Hindlimb muscle (tissue), 1 donor: ENCODE data around the gene CASR. TPM values are rescaled to one million over a fixed set of nuclear protein-coding genes. Genes with fewer than 3 reads are reported as not detected.
"Not testable (repeated sequence)": the region's sequence is repeated elsewhere in the genome, so short reads cannot be mapped to it uniquely, and the experiment has no call there.

Source experiments
- DNase-seq: peaks from one replicate; pipeline ENCODE4 v3.0.0-alpha.2; 2013
- polyA plus RNA-seq: library from polyadenylated mRNA; unstranded; fragments of 120-200 nt; gene quantifications from one replicate; pipeline ENCODE4 v1.2.1, GENCODE V29; 2013; ENCODE audit not compliant: insufficient read length

Gene CASR, protein sequence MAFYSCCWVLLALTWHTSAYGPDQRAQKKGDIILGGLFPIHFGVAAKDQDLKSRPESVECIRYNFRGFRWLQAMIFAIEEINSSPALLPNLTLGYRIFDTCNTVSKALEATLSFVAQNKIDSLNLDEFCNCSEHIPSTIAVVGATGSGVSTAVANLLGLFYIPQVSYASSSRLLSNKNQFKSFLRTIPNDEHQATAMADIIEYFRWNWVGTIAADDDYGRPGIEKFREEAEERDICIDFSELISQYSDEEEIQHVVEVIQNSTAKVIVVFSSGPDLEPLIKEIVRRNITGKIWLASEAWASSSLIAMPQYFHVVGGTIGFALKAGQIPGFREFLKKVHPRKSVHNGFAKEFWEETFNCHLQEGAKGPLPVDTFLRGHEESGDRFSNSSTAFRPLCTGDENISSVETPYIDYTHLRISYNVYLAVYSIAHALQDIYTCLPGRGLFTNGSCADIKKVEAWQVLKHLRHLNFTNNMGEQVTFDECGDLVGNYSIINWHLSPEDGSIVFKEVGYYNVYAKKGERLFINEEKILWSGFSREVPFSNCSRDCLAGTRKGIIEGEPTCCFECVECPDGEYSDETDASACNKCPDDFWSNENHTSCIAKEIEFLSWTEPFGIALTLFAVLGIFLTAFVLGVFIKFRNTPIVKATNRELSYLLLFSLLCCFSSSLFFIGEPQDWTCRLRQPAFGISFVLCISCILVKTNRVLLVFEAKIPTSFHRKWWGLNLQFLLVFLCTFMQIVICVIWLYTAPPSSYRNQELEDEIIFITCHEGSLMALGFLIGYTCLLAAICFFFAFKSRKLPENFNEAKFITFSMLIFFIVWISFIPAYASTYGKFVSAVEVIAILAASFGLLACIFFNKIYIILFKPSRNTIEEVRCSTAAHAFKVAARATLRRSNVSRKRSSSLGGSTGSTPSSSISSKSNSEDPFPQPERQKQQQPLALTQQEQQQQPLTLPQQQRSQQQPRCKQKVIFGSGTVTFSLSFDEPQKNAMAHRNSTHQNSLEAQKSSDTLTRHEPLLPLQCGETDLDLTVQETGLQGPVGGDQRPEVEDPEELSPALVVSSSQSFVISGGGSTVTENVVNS
- not detected for polyA plus RNA-seq

DNA sequence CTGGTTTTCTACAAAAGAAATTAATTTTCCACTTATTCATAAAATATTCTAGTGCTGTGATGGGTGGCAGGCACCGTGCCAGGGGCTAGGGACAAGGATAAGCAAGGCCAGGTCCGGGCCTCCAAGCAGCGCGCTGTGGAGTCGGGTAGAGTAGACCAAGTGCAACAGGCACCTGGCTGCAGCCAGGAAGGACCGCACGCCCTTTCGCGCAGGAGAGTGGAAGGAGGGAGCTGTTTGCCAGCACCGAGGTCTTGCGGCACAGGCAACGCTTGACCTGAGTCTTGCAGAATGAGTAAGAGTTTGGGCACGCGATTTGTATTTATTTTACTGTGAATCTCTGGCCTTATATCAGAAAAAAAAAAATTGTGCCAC, at the start of gene CASR:
Gene CASR, plus strand, starts transcription at position 148 of the 372 bp plus-strand sequence. CDS start 70,522 bp downstream, outside the sequence.
- no peak for DNase-seq

DNA sequence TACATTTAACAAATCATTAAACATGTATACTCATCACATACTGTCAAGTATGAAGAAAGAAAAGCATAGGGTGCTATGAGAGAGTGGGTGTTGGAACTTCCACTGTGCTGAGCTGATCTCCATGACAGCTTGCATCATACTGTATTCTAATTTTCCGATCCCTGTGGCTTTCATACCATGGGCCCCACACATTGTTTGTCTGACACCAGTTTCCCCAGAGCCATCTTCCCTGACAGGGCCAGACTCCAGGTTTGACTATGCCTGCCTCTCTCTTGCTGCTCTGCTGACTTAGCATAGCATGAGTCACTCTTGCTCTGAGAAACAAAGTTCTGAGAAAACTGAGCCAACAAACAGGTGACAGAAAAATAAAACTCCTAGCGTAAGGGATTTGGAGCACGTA, 37.0 kb upstream of the CASR start:
- no peak for DNase-seq

DNA sequence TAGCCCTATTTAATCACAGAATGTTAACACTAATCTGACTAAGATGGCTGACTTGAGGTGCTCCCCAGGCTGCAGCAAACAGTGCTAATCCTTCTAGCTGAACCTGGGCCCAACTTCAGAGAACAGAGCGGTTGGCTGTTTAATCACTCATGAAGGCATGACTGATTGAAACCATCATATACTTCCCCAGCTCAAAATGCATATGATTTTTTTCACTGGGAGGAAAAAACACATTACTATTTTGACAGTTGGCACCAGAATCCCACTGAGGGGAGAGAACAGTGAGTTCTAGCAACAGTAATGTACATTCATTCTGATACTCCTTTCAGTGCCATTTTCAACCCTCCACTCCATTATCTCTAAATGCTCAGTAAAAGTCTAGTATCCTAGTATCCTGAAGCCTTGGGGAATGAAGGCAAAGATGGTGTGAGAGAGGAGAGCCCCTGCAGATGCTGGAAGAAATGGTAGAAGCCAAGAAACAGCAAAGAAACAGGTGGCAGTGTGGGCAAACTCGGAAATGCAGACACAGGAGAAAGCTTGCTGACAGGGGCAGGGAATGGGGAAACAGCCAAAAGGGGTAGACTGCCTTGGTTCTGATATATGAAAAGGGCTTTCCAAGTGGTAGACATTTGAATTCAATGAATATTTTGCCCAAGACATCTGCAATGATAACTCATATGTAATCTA, 34.4 kb upstream of the CASR start:
- DNase-seq: no peak

DNA sequence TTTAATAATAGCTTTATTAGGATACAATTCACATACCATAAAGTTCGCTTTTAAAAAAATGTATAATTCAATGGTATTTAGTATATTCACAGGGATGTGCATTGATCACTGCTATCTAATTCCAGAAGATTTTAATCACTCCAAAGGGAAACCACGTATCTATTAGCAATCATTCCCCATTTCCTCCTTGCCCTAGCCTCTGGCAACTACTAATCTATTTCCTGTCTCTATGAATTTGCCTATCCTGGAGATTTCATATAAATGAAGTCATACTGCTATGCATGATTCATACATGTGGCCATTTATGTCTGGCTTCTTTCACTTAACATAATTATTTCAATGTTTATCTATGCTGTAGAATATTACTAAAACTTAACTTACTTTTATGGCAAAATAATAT, 32.0 kb upstream of the CASR start:
- DNase-seq: no peak

DNA sequence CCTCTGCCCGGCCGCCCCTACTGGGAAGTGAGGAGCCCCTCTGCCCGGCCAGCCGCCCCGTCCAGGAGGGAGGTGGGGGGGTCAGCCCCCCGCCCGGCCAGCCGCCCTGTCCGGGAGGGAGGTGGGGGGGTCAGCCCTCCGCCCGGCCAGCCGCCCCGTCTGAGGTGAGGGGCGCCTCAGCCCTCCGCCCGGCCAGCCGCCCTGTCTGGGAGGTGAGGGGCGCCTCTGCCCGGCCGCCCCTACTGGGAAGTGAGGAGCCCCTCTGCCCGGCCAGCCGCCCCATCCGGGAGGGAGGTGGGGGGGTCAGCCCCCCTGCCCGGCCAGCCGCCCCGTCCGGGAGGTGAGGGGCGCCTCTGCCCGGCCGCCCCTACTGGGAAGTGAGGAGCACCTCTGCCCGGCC, 18.5 kb upstream of the CASR start:
- DNase-seq: not testable (repeated sequence)

DNA sequence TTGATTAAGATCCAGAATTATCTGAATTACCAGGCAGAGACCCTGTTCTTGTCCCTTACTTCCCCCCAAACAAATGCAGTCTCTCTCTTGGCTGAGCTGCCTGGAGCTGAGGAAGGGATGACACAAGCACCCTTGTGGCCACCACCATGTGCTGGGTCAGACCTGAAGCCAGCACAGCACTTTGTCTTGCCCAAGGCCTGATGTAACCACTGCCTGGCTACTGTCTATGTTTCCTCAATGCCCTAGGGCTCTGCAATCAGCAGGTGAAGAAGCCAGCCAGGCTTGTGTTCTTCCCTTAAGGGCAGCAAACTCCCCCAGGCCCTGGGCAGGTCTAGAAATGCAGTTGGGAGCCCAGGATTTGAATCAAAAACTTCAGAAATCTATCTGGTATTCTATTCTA, 15.8 kb upstream of the CASR start:
- DNase-seq: no peak

DNA sequence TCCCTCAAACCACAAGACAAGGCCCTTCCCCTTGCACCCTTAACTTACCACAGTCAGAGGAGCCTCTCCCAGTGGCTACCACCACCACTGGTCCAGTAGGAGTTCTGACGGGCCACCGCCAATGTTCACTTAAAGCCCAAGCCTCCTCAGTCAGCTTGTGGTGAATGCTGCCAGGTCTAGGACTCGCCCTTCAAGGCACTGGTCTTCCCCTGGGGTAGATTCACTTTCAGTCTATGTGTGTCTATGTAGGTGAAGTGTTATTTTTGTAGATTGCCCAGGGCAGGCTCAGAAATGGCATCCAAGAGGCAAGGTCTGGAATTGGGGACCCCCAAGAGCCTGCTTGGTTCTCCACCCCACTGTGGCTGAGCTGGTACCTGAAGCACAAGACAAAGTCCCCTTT, 15.4 kb upstream of the CASR start:
- no peak for DNase-seq

DNA sequence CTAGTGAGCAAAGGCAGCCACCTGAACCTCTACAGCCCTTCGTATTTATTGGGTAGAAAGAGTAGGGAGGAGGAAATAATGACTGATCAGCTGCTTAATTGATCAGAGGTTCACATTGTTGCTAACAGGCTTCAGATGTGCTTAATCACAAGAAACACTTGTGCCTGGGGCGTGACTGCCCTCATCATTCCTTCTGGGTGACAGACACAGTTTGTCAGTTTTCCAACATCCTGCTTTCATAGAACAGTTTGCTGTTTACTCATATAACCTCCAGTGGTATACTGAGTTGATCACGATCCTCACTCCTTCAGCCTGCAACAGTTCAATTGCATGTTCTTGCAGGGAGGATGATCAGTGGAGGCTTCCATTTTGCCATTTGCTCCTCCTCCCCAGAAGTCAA, 13.6 kb upstream of the CASR start:
- DNase-seq: no peak

DNA sequence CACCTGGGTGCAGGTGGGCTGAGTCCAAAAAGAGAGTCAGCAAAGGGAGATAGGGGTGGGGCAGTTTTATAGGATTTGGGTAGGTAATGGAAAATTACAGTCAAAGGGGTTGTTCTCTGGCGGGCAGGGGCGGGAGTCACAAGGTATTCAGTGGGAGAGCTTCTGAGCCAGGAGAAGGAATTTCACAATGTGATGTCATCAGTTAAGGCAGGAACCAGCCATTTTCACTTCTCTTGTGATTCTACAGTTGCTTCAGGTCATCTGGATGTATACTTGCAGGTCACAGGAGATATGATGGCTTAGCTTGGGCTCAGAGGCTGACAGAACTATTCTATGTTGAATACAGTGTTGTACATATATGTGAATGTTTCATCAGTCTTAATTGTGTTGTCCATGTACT, 12.1 kb upstream of the CASR start:
- not testable (repeated sequence) for DNase-seq

DNA sequence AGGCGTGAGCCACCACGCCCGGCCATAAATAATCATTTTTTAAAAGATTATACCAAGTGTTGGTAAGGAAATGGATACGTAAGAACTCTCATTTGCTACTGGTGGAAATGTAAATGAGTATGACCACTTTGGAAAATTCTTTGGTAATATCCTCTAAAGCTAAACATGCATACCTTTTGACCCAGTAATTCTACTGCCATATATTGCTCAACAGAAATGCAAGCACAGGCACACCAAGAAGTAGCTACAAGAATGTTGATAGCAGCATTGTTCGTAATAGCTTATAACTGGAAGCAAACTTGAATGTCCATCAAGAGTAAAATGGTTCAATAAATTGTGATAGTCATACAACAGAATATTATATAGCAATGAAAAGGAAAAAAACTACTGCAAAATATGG, 4.8 kb upstream of the CASR start:
- no peak for DNase-seq

DNA sequence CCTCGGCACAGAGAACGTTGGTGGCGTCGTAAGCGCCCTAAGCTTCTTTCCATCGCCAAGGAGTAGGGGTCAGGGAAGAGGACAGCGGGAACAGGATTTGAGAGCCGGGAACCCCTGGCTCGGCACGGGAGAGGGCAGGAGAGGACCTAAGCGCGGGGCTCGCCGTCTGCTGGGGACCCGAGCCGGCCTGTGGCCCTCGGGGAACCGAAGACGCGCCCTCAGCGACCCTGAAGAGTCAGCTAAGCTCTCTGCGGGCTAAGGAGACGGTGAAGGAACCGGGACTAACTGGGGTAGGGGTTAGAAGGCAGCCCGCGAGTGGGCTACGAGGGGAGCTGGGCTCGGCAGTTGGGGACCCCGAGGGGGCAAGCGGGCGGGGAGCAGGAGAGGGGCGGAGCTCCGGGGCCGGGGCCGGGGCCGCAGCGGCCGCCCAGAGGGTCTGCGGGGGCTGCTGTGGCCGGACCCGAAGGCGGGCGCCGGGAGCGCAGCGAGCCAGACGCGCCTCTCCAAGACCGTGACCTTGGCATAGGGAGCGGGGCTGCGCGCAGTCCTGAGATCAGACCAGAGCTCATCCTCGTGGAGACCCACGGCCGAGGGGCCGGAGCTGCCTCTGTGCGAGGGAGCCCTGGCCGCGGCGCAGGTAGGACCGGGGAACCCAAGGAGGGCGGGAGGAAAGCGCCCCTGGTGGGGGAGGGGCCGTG, 574 bp downstream of the CASR start:
- DNase-seq: no peak

DNA sequence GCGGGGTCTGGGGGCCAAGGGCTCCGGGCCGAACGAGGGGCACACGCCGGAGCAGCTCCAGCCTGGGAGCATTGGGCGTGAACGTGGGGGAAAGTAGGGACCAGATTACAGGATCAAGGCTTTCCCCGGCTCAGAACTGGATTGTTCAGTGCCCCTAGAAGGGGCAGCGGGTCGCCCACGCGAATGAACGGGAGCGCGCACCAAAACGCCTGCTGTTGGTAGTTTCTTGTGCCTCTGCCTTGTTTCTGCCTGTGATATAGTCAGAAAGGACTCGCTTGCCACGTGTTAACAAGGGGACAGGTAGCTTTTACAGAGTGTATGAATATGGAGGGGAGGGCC, 1.1 kb downstream of the CASR start:
- no peak for DNase-seq

DNA sequence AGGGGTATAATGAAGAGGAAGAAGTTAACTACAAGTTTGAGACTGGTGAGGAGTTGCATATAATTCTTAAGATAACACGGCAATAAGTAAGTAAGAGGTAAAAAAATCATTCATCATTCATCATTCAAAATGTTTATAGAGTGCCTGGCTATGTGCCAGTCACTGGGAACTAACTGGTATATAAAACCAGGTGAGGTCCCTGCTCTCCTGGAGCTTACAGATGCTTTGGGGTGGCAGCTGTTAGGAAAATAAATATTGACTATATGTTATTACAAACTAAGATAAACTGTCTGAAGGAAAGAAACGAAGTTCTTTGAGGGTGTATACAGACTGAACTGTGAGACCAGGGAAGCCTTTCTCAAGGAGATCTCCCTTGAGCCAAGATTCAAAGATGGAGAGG, 2.9 kb downstream of the CASR start:
- no peak for DNase-seq

DNA sequence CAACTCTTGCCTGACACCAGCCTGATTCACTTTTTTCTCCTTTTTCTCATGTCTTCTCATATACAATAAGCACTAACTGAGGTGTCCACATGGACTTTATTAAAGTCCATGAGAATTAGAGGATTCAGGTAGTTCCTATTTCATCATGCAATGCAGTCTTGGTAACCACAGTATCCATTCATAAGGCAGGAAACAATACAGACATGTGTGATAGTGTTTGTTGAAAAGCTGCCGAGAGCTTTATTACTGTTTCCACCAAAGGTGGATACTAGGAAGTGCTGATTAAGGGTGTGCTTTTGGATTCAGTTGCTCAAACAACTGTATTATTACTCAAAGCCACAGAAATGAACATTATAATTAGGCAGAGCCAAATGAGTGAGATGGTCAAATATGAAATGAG, 5.3 kb downstream of the CASR start:
- no peak for DNase-seq

DNA sequence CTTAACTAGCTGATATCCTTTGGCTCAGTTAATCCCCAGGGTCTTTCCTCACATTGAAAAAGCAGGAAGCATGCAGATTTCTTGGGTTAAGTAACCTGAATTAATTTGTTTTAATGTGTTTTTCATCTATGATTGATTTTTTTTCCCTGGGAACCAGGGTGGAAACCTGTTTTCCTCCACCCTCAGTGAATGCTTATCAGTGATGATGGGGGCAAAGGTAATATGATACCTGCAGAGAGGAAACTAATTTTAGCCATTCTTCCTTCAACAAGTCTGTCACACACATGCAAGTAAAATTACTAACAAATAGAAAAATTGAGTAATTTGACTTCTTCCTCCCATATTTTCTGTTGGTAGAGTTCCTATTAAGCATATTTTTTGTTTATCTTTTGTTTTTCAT, 5.9 kb downstream of the CASR start:
- no peak for DNase-seq

DNA sequence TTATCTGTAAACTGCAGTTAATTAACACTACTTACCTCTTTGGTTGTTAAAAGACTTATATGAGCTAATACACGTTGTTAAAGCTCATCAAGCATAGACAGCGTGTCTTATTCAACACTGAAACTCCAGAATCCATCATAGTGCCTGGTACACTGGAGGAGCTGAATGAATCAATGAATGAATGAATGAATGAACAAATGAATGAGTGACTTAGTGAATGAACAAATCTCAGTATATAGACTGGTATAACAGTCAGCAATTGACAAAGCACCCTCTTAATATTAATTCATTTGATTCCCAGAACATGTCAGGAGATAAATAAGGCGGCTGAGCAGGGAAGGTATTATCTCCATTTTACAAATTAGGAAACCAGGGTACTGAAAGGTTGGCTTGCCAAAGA, 7.1 kb downstream of the CASR start:
- no peak for DNase-seq

DNA sequence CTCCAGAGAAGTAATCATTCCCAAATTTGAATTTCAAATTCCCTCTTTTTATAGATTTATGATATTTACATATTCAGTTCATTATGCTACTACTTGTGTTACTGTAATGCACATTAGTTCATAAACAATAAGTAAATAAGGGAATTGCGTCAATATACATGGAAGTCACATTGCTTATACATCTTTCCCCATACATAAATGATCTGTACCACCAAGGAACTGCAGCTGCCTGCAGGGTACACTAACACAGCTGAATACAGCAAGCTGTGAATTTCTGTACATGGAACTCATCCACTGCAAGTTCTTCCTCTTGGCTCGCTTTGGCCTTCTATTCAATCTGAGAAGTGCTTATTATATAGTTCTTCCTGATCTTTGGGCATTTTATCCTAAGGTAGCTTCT, 15.5 kb downstream of the CASR start:
- DNase-seq: no peak

DNA sequence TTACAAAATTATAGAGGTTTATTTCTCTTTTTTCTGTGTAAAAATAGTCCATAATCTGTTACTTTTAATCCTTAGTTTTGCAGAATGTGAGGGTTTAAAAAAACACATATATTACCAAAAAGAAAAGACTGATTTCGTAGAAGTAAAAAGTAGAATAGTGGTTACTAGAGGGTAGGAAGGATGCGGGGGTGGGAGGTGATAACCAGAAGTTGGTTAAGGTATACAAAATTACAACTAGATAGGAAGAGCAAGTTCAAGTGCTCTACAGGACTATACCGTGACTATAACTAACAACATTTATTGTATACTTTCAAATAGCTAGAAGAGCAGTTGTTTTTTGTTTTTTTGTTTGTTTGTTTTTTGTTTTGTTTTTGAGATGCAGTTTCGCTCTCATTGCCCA, 16.1 kb downstream of the CASR start:
- DNase-seq: no peak

DNA sequence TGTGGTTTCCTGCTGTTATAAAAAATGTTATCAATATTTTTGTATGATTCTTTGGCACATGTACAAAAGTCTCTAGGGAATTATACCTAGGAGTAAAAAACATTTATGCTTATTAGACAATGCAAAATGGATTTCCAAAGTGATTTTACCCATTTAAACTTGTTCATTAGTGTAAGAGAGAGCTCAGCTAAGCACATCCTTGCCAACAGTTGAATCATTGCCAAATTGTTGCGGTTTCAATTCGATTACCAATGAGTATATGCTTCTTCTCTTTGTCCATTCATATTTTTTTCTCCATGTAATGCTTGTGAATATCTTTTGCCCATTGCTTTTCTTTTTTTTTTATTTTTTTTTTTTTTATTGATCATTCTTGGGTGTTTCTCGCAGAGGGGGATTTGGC, 17.2 kb downstream of the CASR start:
- DNase-seq: no peak

DNA sequence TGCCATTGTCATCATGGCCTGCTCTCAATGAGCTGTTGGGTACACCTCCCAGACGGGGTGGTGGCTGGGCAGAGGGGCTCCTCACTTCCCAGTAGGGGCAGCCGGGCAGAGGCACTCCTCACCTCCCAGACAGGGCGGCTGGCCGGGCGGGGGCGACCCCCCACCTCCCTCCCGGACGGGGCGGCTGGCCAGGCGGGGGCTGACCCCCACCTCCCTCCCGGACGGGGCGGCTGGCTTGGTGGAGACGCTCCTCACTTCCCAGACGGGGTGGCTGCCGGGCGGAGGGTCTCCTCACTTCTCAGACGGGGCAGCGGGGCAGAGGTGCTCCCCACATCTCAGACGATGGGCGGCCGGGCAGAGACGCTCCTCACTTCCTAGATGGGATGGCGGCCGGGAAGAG, 18.0 kb downstream of the CASR start:
- DNase-seq: not testable (repeated sequence)

DNA sequence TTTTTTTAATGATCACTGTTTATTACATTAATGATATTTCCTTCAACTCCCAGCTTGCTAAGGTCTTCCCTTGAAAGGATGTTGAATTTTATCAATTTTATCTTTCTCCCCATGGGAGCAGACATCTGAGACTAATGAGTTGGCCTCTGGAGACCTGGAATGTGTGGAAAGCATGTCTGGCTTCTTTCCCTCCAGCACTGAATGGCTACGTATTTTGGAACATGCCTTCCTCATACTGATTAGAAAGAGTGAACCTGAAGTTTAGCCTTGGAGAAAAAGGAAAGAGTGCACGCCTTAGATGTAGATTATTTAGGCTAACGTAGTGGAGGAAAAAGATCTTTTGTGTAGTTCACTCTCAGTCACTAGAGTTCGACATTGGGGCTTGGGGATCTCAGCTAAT, 25.1 kb downstream of the CASR start:
- DNase-seq: no peak

DNA sequence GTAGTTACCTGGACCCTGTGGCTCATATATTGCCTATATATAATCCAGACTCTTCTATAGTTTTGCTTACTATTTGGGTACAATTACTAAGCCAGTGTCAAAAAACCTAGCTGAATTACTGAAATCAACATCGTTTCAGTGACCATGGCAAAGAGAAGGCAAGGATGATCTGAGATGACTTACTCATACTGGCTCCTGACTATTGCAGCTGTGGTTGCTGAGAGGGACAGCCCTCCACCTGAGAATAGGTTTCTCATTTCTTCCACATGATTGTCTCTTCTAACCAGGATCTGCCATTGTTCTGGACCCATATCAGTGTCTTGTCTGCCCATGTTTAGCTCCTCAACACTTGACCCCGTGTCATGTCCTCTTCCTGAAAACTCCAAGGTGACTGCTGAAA, 30.2 kb downstream of the CASR start:
- DNase-seq: no peak
